GM12878 (cell line): Measurements from ENCODE around the gene SELENOW. TPM values are rescaled to one million over a fixed set of nuclear protein-coding genes. Genes with fewer than 3 reads are reported as not detected.

ENCODE experiments used
- ATAC-seq: fragments of 200-7000 bp; cut with Tn5 transposase; 3 replicates; pipeline ENCODE4 v1.9.1; 2020; ENCODE audit warnings: mild to moderate bottlenecking, moderate library complexity
- BruUV-seq: library from RNA; stranded (reverse); fragments of 400-500 nt; replicated peaks from 2 replicates; lab custom pipeline; 2021; lab: Mats Ljungman, UMichigan
- CTCF ChIA-PET: fragments of 300-600 bp; sonication (Branson Sonifier 250); formaldehyde crosslinking; extraction: SDS; loops from one replicate; lab custom pipeline; 2021; ENCODE audit warnings: inconsistent platforms; lab: Yijun Ruan, JAX
- POLR2A ChIA-PET: fragments of 350-600 bp; formaldehyde crosslinking; extraction: SDS; loops from one replicate; lab custom pipeline; 2021; ENCODE audit warnings: inconsistent platforms; lab: Charles Lee
- RAD21 ChIA-PET: fragments of 300-600 bp; sonication (Branson Sonifier 250); formaldehyde crosslinking; loops from one replicate; lab custom pipeline; 2023; ENCODE audit warnings: antibody characterized with exemption; ENCODE audit not compliant: unreplicated experiment; lab: Charles Lee
- SMC1A ChIA-PET: fragments of 300-600 bp; sonication (Branson Sonifier 250); formaldehyde crosslinking; loops from one replicate; lab custom pipeline; 2023; ENCODE audit not compliant: unreplicated experiment, uncharacterized antibody; lab: Charles Lee
- DNase-seq: peaks from one replicate; pipeline ENCODE4 v3.0.0-alpha.2; 2011; ENCODE audit warnings: low read depth, low spot score
- FAIRE-seq: peaks from 3 replicates; lab custom pipeline; 2011; peaks lifted over from hg19 to GRCh38; lab: Jason Lieb, UNC
- H2AFZ ChIP-seq: 2 replicates; pipeline ENCODE4 v1.6.0; 2011; ENCODE audit warnings: low read depth, low read length, control low read depth; ENCODE audit not compliant: control insufficient read depth
- H3K27ac ChIP-seq: 2 replicates; pipeline ENCODE4 v1.5.1; 2011; ENCODE audit warnings: control low read depth; ENCODE audit not compliant: control insufficient read depth, insufficient read depth
- H3K27me3 ChIP-seq, 2 experiments: replicated peaks in 1 of 2; 2 replicates each; pipeline versions ENCODE4 v1.6.0 to v1.6.1; 2011; ENCODE audit warnings: low read length in 1 of 2; ENCODE audit not compliant: control insufficient read depth in 2 of 2, insufficient read depth in 2 of 2
- H3K36me3 ChIP-seq, 2 experiments: 2 replicates each; pipeline ENCODE4 v1.5.1; 2011; ENCODE audit warnings: low read length in 1 of 2; ENCODE audit not compliant: control insufficient read depth in 2 of 2, insufficient read depth in 2 of 2
- H3K4me1 ChIP-seq: 2 replicates; pipeline ENCODE4 v1.6.1; 2011; ENCODE audit warnings: mild to moderate bottlenecking, low read length, moderate library complexity, mixed read lengths; ENCODE audit not compliant: control insufficient read depth, insufficient read depth
- H3K4me2 ChIP-seq: 2 replicates; pipeline ENCODE4 v1.6.0; 2011; ENCODE audit warnings: control low read depth; ENCODE audit not compliant: control insufficient read depth, insufficient read depth
- H3K4me3 ChIP-seq: fragments of 200-600 bp; sonication (generic); 2 replicates; pipeline ENCODE4 v1.5.1; 2016
- H3K79me2 ChIP-seq: 2 replicates; pipeline ENCODE4 v1.6.0; 2011; ENCODE audit warnings: low read length; ENCODE audit not compliant: control insufficient read depth, insufficient read depth
- H3K9ac ChIP-seq: 2 replicates; pipeline ENCODE4 v1.8.0; 2011; ENCODE audit warnings: low read length, control low read depth, mixed read lengths; ENCODE audit not compliant: control insufficient read depth, insufficient read depth
- H3K9me3 ChIP-seq: replicated peaks from 3 replicates; pipeline ENCODE4 v1.5.1; 2011; ENCODE audit warnings: mild to moderate bottlenecking, low read length; ENCODE audit not compliant: control insufficient read depth, insufficient read depth
- H4K20me1 ChIP-seq: 2 replicates; pipeline ENCODE4 v1.6.0; 2011; ENCODE audit not compliant: control insufficient read depth, insufficient read depth
- CHD1 ChIP-seq: IDR thresholded peaks from 2 replicates; pipeline ENCODE4 v1.6.1; 2012; ENCODE audit warnings: low read depth, low read length, improper control_type of control experiment
- EGR1 ChIP-seq, 2 experiments: IDR thresholded peaks; 1 replicate in 1 of 2; 2 replicates in 1 of 2; pipeline ENCODE4 v1.6.1; 2011 to 2012; ENCODE audit warnings: low read depth in 2 of 2, low read length in 2 of 2, borderline replicate concordance in 1 of 2, mild to moderate bottlenecking in 1 of 2, moderate library complexity in 1 of 2
- FOXK2 ChIP-seq: fragments of 450-650 bp; IDR thresholded peaks from 2 replicates; pipeline ENCODE4 v1.6.1; 2017; ENCODE audit warnings: mild to moderate bottlenecking, moderate library complexity
- HDAC2 ChIP-seq: fragments of 200-600 bp; sonication (generic); IDR thresholded peaks from 2 replicates; pipeline ENCODE4 v1.6.1; 2017
- MXI1 ChIP-seq: fragments of 150-350 bp; IDR thresholded peaks from 2 replicates; pipeline ENCODE4 v1.6.1; 2011; ENCODE audit warnings: low read depth, mild to moderate bottlenecking, inconsistent platforms, low read length, improper control_type of control experiment
- POU2F2 ChIP-seq: IDR thresholded peaks from 3 replicates; pipeline ENCODE4 v1.6.1; 2011; ENCODE audit warnings: low read depth, mild to moderate bottlenecking, low read length, borderline replicate concordance
- RAD21 ChIP-seq: IDR thresholded peaks from 2 replicates; pipeline ENCODE4 v1.6.1; 2011; ENCODE audit warnings: mild to moderate bottlenecking, low read depth, low read length, moderate library complexity; ENCODE audit not compliant: insufficient read depth
- RELA ChIP-seq: fragments of 450-650 bp; IDR thresholded peaks from 2 replicates; pipeline ENCODE4 v1.8.0; 2014; ENCODE audit warnings: borderline replicate concordance; ENCODE audit not compliant: partially characterized antibody
- SREBF1 ChIP-seq: IDR thresholded peaks from 2 replicates; pipeline ENCODE4 v1.6.1; 2012; ENCODE audit warnings: mild to moderate bottlenecking, low read length
- ZNF24 ChIP-seq: fragments of 450-650 bp; IDR thresholded peaks from 2 replicates; pipeline ENCODE4 v1.6.1; 2017; ENCODE audit warnings: antibody characterized with exemption, mild to moderate bottlenecking
- WGBS: methylation state at CpG from one replicate; pipeline ENCODE4 v1.1.6; 2016; ENCODE audit warnings: low lambda C conversion rate; ENCODE audit not compliant: insufficient replicate concordance, insufficient coverage; ENCODE audit errors: missing lambda C conversion rate; 5-methylcytosine and 5-hydroxymethylcytosine counted together
- in situ Hi-C: fragments of 300-500 bp; cut with MboI; formaldehyde crosslinking; loops from 9 replicates; pipeline ENCODE4 v1.14.3; 2018; ENCODE audit warnings: mixed read lengths
- intact Hi-C: fragments of 100-400 bp; cut with micrococcal nuclease; formaldehyde crosslinking; loops from one replicate; pipeline ENCODE4 v1.14.2; 2022; ENCODE audit not compliant: unreplicated experiment
- polyA plus RNA-seq, 11 experiments: library from polyadenylated mRNA; depleted of rRNA in 4 of 11; unstranded in 6 of 11; stranded (reverse) in 5 of 11; fragments of >200 nt; fragmentation: Nextera tagmentation in 4 of 11; fragmentation: Illumina TruSeq in 1 of 11; extraction: Ambion mirVana in 4 of 11; extraction: Trizol in 1 of 11; gene quantifications; 1 replicate in 1 of 11; 2 replicates in 10 of 11; pipeline versions ENCODE4 v1.2.1 to v1.2.3, GENCODE V29; 2011 to 2016; ENCODE audit warnings: inconsistent platforms in 2 of 11, missing spikeins in 2 of 11, low read depth in 1 of 11
- total RNA-seq, 4 experiments: library from RNA; depleted of rRNA in 3 of 4; stranded (reverse); fragments of >200 nt in 3 of 4; fragmentation: Illumina TruSeq in 1 of 4; extraction: Trizol in 1 of 4; gene quantifications; 2 replicates each; pipeline versions ENCODE4 v1.2.1 to v1.2.3, GENCODE V29; 2013 to 2021
- TF ChIP-seq, protein P1 (sequence below): IDR thresholded peaks from 2 replicates; pipeline ENCODE4 v1.6.1; 2012; ENCODE audit warnings: mild to moderate bottlenecking, low read depth, low read length
- TF ChIP-seq, protein P2 (sequence below): fragments of 450-650 bp; IDR thresholded peaks from 2 replicates; pipeline ENCODE4 v1.6.1; 2016; ENCODE audit warnings: mild to moderate bottlenecking, moderate library complexity, borderline replicate concordance

Gene SELENOW
- total and polyA plus RNA-seq, 10 of the 15 experiments (the other 5 are each of a cell fraction or from before 2014, with no cell fraction given), result 53.3 to 186 (median 101) TPM

- FAIRE-seq (no peak), DNase-seq (no peak), ATAC-seq (no peak)
- H3K4me1 ChIP-seq, result no peaks in the 10 kb centered on the region
- in situ Hi-C loops, result no loop called here
- CTCF ChIA-PET, result interaction anchor here (1.5 to 5.8 kb wide), 2 partner anchors 21 to 87 kb away, joined by 4 to 75 read pairs; no protein-coding TSS in a partner anchor
- no peak for TF ChIP-seq CHD1
- TF ChIP-seq, protein P1, sequence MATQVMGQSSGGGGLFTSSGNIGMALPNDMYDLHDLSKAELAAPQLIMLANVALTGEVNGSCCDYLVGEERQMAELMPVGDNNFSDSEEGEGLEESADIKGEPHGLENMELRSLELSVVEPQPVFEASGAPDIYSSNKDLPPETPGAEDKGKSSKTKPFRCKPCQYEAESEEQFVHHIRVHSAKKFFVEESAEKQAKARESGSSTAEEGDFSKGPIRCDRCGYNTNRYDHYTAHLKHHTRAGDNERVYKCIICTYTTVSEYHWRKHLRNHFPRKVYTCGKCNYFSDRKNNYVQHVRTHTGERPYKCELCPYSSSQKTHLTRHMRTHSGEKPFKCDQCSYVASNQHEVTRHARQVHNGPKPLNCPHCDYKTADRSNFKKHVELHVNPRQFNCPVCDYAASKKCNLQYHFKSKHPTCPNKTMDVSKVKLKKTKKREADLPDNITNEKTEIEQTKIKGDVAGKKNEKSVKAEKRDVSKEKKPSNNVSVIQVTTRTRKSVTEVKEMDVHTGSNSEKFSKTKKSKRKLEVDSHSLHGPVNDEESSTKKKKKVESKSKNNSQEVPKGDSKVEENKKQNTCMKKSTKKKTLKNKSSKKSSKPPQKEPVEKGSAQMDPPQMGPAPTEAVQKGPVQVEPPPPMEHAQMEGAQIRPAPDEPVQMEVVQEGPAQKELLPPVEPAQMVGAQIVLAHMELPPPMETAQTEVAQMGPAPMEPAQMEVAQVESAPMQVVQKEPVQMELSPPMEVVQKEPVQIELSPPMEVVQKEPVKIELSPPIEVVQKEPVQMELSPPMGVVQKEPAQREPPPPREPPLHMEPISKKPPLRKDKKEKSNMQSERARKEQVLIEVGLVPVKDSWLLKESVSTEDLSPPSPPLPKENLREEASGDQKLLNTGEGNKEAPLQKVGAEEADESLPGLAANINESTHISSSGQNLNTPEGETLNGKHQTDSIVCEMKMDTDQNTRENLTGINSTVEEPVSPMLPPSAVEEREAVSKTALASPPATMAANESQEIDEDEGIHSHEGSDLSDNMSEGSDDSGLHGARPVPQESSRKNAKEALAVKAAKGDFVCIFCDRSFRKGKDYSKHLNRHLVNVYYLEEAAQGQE, result no peak
- no peak for TF ChIP-seq MXI1
- TF ChIP-seq POU2F2, result no peak
- TF ChIP-seq, protein P2, sequence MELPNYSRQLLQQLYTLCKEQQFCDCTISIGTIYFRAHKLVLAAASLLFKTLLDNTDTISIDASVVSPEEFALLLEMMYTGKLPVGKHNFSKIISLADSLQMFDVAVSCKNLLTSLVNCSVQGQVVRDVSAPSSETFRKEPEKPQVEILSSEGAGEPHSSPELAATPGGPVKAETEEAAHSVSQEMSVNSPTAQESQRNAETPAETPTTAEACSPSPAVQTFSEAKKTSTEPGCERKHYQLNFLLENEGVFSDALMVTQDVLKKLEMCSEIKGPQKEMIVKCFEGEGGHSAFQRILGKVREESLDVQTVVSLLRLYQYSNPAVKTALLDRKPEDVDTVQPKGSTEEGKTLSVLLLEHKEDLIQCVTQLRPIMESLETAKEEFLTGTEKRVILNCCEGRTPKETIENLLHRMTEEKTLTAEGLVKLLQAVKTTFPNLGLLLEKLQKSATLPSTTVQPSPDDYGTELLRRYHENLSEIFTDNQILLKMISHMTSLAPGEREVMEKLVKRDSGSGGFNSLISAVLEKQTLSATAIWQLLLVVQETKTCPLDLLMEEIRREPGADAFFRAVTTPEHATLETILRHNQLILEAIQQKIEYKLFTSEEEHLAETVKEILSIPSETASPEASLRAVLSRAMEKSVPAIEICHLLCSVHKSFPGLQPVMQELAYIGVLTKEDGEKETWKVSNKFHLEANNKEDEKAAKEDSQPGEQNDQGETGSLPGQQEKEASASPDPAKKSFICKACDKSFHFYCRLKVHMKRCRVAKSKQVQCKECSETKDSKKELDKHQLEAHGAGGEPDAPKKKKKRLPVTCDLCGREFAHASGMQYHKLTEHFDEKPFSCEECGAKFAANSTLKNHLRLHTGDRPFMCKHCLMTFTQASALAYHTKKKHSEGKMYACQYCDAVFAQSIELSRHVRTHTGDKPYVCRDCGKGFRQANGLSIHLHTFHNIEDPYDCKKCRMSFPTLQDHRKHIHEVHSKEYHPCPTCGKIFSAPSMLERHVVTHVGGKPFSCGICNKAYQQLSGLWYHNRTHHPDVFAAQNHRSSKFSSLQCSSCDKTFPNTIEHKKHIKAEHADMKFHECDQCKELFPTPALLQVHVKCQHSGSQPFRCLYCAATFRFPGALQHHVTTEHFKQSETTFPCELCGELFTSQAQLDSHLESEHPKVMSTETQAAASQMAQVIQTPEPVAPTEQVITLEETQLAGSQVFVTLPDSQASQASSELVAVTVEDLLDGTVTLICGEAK, result no peak
- no peak for TF ChIP-seq FOXK2
- no peak for TF ChIP-seq ZNF24
- no peak for TF ChIP-seq SREBF1
- TF ChIP-seq RELA, result no peak
- TF ChIP-seq EGR1 (IDR thresholded peaks at IDR 0.05; ENCODE audit: borderline replicate concordance in 1 of 2, low read depth in 2 of 2, low read length in 2 of 2), result no peak
- no peak for TF ChIP-seq HDAC2
- no peak for TF ChIP-seq RAD21
- TF ChIP-seq, all 136 proteins: peak for 0
- Histone ChIP-seq H3K9me3 (no peaks in the 10 kb centered on the region), H3K9ac (no peak overlapping the region), H3K36me3 (no peaks in the 10 kb centered on the region; a peak in 1 of 4 replicates), H4K20me1 (no peaks in the 10 kb centered on the region), H3K27me3 (no peaks in the 10 kb centered on the region), H3K4me3 (no peak overlapping the region), H3K79me2 (no peaks in the 10 kb centered on the region), H3K4me2 (no peak overlapping the region), H2AFZ (no peak overlapping the region), H3K27ac (no peak overlapping the region)
- RAD21 ChIA-PET, result no interaction called here
- 98% methylated on average over 7 of the region's 7 CpGs for WGBS
- SMC1A ChIA-PET, result interaction anchor here (1.5 kb wide), 1 partner anchor 21 kb away, joined by 4 read pairs; no protein-coding TSS in a partner anchor
- POLR2A ChIA-PET, result interaction anchor here (0.7 kb wide), 1 partner anchor 350 kb away, joined by 3 read pairs; no protein-coding TSS in a partner anchor
- BruUV-seq, result no TSS peak
- intact Hi-C loops, result no loop called here
Observed at GRCh38 chr19:47786566-47786965, 8.1 kb downstream of the SELENOW start.
